ENCODE measurements around the gene LRMDA.
"Not testable (repeated sequence)": the region's sequence is repeated elsewhere in the genome, so short reads cannot be mapped to it uniquely, and the experiment has no call there.

LRMDA gene

GRCh38 chr10:75723319-75723980 lies 292.0 kb downstream of the LRMDA start:
- no peak for DNase-seq

GRCh38 chr10:75724047-75724446 lies 292.6 kb downstream of the LRMDA start:
- DNase-seq: no peak

DNA sequence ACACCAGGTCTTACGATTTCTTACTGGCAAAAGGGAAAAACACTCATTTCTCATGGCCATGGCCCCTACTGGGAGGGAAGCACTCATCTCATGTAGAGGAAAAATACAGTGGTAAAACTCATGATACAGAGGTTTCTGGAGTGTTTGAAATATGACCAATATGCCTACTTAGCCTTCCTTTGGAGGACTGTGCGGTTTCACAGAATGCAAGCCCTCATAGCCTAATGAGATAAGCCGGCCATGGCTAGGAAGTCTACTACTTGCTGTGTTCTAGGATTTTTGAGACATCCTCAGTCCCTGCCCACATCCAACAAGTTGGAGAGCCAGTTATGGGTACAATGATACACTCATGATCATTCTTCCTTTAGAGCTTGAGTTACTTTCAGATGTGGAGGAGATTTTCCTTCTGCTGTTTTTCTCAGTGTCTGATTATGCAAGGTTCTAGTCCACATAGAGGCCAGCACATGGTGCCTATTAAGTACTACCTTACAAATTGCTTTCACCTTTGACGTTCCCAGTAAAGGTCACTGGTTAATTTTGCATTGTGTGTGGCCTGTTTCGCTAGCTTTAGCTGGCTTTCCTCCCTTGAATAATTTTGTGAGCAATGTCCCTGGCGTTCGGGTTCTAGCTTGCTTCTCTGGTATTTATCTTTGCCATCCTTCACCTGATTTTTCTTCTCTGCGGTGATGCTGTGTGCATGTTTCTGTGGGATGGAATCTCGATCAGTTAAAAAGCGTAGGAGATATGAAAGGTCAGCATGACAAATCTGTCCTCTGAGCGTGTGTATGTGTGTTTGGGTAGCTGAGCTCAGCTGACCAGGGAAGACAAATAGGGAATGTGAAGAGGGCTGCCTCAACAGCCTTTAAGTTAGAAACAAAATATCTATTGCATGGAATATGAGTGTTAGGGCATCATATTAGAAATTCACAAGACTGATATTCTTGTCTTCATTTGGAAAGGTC lies 295.4 kb downstream of the LRMDA start:
- no peak for DNase-seq

GRCh38 chr10:75730847-75731246 lies 299.4 kb downstream of the LRMDA start:
- DNase-seq: no peak

- DNase-seq: no peak
Measured at GRCh38 chr10:75733135-75733890, 301.9 kb downstream of the LRMDA start.

DNA sequence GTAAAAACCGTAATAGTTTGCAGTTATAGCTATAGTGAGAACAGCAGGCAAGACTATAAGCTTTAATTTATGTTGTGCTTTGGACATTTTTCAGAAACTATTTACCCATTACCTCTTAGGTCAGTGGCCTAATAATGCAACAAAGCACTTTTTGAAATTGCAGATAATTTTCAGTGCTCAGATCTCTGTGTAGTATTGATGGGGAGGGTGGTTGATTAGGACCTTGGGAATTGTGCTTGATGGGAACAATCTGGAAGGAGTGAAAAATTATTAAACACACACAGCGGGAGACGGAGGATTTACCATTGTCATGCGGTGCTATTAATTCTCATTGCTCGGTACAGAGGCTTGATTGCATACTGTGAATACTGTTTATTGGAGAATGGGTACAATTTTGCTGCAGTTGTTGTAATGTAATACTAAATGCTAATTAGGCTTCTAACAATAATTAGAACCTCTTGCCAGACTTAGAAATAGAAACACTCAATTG lies 304.8 kb downstream of the LRMDA start:
- no peak for DNase-seq

DNA sequence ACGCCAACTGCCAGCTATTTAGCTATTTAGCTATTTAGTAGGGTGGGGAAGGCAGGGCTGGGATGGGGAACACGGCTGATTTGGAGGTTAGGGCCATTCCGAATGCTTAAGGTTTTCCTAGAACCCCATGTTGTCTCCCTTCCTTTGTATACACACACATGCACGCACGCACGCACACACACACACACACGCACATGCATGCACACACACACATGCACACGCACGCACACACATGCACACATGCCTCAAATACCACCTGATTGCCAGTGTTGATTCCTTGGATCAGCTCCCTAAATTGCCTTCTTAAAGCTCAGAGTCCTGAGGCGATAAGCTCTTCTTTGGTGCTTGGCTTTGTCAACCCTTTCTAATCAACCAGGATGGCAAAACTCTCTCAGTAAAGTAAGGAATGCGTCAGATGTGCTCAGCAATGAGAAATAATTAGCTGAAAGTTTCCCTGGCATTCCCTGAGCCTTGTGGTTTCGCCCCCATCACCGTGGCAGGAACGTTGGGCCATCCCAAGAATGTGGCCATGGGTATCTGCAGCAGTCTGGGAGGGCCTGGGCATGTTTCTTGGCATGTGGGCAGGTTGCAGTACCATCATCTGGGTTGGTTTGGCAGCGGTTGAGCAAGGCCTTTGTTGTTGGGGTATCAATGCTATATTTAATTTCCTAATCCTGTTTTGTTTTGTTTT lies 305.6 kb downstream of the LRMDA start:
- DNase-seq: no peak

- no peak for DNase-seq
Measured at GRCh38 chr10:75737580-75737949, 306.1 kb downstream of the LRMDA start.

GRCh38 chr10:75738924-75739323 lies 307.5 kb downstream of the LRMDA start:
- DNase-seq: no peak

GRCh38 chr10:75739414-75740143 lies 308.2 kb downstream of the LRMDA start:
- DNase-seq: no peak

DNA sequence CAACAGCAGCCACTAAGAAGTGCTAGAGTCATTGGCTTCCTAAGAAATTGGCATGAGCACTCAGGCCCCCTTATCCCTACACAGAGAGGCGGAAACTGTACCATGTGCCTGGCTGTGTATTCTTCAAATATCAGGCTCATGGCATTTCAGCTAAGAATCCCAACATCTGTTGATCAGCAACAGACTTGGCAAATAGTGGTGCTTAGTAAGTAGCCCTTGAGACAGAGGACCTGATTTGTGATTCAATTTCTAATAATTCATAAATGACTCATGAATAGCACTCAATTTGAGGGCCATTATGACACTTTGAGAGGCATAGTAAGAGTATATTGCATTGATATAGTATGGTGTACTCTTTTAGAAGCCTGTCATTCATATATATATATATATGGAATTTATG lies 309.1 kb downstream of the LRMDA start:
- no peak for DNase-seq

GRCh38 chr10:75742355-75742754 lies 310.9 kb downstream of the LRMDA start:
- no peak for DNase-seq

DNA sequence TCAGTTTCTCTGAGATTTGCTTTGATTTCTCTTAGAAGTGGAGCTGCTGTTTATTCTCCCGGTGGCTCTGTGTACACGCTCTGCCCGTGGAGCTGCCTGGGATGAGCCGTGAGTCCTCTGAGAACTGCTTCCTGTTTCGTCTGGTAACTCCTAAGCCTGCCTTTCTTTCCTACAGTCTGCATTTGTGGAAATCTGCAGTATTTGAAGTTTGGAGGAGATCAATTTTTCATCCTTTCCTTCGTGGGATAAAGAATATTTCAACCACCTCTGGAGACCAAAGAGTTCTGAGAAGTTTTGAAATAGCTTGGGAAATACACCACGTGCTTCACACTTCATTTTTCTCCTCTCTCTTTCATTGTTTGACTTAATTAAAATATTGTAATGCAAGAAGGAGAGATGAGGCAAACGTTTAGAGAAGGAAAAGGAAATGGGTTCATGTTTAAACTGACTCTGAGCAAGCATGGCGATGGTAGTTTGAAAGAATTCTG lies 311.9 kb downstream of the LRMDA start:
- DNase-seq: no peak

GRCh38 chr10:75744261-75744660 lies 312.8 kb downstream of the LRMDA start:
- no peak for DNase-seq

GRCh38 chr10:75746356-75746755 lies 314.9 kb downstream of the LRMDA start:
- no peak for DNase-seq

- DNase-seq: not testable (repeated sequence)
Measured at GRCh38 chr10:75750093-75750875, 318.9 kb downstream of the LRMDA start.

- DNase-seq: no peak
Measured at GRCh38 chr10:75751232-75751631, 319.8 kb downstream of the LRMDA start.

GRCh38 chr10:75753621-75754020 lies 322.2 kb downstream of the LRMDA start:
- no peak for DNase-seq

DNA sequence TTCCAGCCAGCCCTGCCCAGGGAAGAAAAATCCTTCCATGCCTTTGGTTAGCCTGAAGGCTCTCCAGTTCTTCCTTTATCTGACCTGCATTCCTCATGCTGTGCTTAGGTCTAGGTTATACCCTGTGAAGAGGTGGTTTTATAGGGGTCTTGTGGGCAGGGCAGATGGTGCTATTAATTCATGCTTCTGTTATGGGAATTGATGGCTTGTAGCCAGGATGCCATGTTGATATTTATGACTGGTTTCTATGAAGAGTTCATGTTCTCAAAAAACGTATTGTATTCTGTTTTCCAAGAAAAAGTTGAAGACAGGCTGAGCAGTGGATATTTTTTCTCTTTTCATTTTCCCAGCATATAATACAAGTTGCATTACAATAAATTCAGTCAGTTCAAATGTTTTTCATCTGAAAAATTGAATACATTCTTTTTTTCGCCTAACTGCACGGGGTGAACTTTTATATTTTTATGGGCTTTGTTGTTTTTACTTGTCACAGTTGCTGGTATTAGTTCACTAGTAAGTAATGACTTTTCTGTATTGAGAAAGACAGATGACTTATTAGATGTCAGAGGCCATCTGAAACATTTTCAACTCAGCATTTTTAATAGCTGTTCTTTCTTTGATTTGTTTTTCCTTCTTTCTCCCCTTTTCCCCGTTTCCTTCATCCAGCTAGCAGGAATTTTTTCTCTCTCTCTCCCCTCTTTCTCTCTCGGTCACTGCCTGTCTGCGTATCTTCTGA lies 322.8 kb downstream of the LRMDA start:
- no peak for DNase-seq

DNA sequence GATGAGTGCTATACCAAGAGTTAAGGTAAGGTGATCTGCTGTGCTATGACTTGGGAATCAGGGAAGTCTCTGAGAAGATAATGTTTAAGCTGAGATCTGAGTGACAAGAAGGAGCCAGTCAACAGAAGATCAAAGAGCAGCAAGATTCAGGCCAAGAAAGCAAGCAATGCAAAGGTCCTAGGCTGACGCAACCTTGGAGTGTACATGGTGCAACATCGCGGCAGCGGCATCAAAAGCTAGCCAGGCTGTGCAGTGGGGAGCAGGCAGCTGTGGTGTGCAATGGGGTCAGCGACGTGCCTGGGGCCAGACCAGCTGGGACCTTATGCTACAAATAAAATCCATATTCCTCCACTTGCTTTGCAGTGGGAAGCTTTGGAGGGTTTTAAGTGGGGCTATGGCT lies 324.1 kb downstream of the LRMDA start:
- DNase-seq: no peak

Measured in NCI-H2081 treated with DMSO at 0.1 percent for 48 hours (cell line).